Spleen (tissue), 11 donors: Measurements from ENCODE around the gene FSTL5. TPM values are rescaled to one million over a fixed set of nuclear protein-coding genes. Genes with fewer than 3 reads are reported as not detected.

ENCODE experiments used
- DNase-seq: peaks from one replicate; pipeline ENCODE4 v3.0.0-alpha.2; 2020
- H3K27ac ChIP-seq, 8 donors: fragments of 200-600 bp; sonication (generic) in 7 of 8; 1 replicate in 4 of 8; 2 replicates in 4 of 8; pipeline versions ENCODE4 v1.5.0 to v1.8.0; 2016 to 2021; ENCODE audit warnings: inconsistent platforms in 4 of 8, mild to moderate bottlenecking in 4 of 8, moderate library complexity in 1 of 8
- H3K27me3 ChIP-seq, 7 donors: fragments of 200-600 bp; sonication (generic) in 6 of 7; replicated peaks in 1 of 7; 1 replicate in 4 of 7; 2 replicates in 3 of 7; pipeline versions ENCODE4 v1.5.0 to v1.8.0; 2016 to 2021; ENCODE audit warnings: inconsistent platforms in 3 of 7, mild to moderate bottlenecking in 1 of 7
- H3K36me3 ChIP-seq, 6 donors: fragments of 200-600 bp; sonication (generic) in 5 of 6; 1 replicate in 4 of 6; 2 replicates in 2 of 6; pipeline versions ENCODE4 v1.5.0 to v1.8.0; 2016 to 2021; ENCODE audit warnings: inconsistent platforms in 2 of 6
- H3K4me1 ChIP-seq, 6 donors: fragments of 200-600 bp; sonication (generic) in 5 of 6; 1 replicate in 3 of 6; 2 replicates in 3 of 6; pipeline versions ENCODE4 v1.5.0 to v1.8.0; 2016 to 2021; ENCODE audit warnings: inconsistent platforms in 3 of 6
- H3K4me3 ChIP-seq, 8 donors: fragments of 200-600 bp; sonication (generic) in 7 of 8; 1 replicate in 4 of 8; 2 replicates in 4 of 8; pipeline versions ENCODE4 v1.5.0 to v1.8.0; 2016 to 2021; ENCODE audit warnings: inconsistent platforms in 4 of 8, mild to moderate bottlenecking in 4 of 8, moderate library complexity in 2 of 8
- H3K9me3 ChIP-seq, 8 donors: fragments of 200-600 bp; sonication (generic) in 7 of 8; 1 replicate in 4 of 8; 2 replicates in 4 of 8; pipeline versions ENCODE4 v1.5.0 to v1.8.0; 2016 to 2021; ENCODE audit warnings: inconsistent platforms in 4 of 8
- POLR2A ChIP-seq, 3 donors: fragments of 450-650 bp; IDR thresholded peaks; one replicate each; pipeline ENCODE4 v1.5.1; 2017; ENCODE audit warnings: antibody characterized with exemption in 3 of 3, mild to moderate bottlenecking in 1 of 3
- POLR2AphosphoS5 ChIP-seq, 3 donors: sonication (generic); formaldehyde crosslinking; IDR thresholded peaks; one replicate each; pipeline ENCODE4 v1.5.1; 2017; ENCODE audit warnings: antibody characterized with exemption in 3 of 3
- WGBS, 5 donors: extraction: QIAGEN DNeasy Blood & Tissue Kit in 3 of 5; methylation state at CpG; one replicate each; pipeline versions ENCODE4 v1.1.5 to v1.1.7; 2013 to 2018; 5-methylcytosine and 5-hydroxymethylcytosine counted together
- intact Hi-C: fragments of 100-400 bp; cut with DNase I; formaldehyde crosslinking; loops from one replicate; pipeline ENCODE4 v1.15.0; 2023; ENCODE audit warnings: low total_unique reads
- polyA plus RNA-seq, 3 donors: library from polyadenylated mRNA; stranded (reverse); fragments of 200-250 nt; gene quantifications; one replicate each; pipeline ENCODE4 v1.2.1, GENCODE V29; 2013
- total RNA-seq, 7 donors: library from RNA; depleted of rRNA in 3 of 7; stranded (reverse); fragments of >200 nt in 3 of 7; fragmentation: NEBNext Ultra II Directional in 4 of 7; extraction: Animal tissue kit (Norgen Biotek cat#: 25700) in 4 of 7; gene quantifications; one replicate each; pipeline versions ENCODE4 v1.1.0 to v1.2.1, GENCODE V29; 2016 to 2021
- TF ChIP-seq, protein P1 (sequence below), 11 experiments: fragments of 200-600 bp in 7 of 11; fragments of 450-650 bp in 4 of 11; sonication (generic) in 4 of 11; IDR thresholded peaks in 8 of 11; conservative IDR thresholded peaks in 3 of 11; 1 replicate in 7 of 11; 2 replicates in 4 of 11; pipeline versions ENCODE4 v1.4.0 to v1.8.0; 2016 to 2021; ENCODE audit warnings: antibody characterized with exemption in 11 of 11, inconsistent platforms in 4 of 11, mild to moderate bottlenecking in 1 of 11
- donor health status: healthy with polysubstance abuse.
- donor health status: DM: no; HTN: no; CAD: no; lungs with moderate emphysema.
- donor health status: DM: no; HTN: no; CAD: no.
- donor health status: Bipolar disorder and iron deficiency.
- donor health status: healthy.
- donor health status: DM: no; HTN: no; CAD: no.
- donor health status: DM: yes; HTN: yes; CAD: no.

FSTL5 gene
- total and polyA plus RNA-seq, 10 donors: 0.02 TPM; not detected in 9

DNA sequence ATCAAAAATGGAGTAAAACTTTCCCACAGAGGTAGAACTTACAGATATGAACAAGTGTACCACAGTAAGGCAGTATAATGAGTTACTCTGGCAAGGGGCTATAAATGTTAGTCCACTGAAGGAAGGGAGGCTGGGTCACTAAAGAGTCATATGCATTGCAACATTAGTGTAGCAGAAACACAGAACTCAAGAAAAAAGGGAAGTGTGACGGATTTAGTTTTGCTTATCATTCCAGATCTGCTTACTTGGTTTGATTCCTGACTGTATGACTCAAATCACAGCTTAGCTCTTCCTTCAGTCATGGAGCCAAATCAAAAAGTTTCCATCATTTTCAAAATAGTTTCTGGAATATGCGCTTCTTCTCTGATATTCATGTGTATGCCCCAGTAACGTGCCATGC is 148.7 kb downstream of the FSTL5 start:
- Histone ChIP-seq H3K27me3 (no peaks in the 10 kb centered on the region), H3K4me1 (no peaks in the 10 kb centered on the region), H3K27ac (no peak overlapping the region), H3K36me3 (no peaks in the 10 kb centered on the region), H3K4me3 (no peak overlapping the region), H3K9me3 (peaks cover 0 to 3% (median 0%) of the 10 kb centered on the region in 8 donors)
- WGBS, 5 donors: 50 to 63% (median 60%) methylated on average over 3 of the region's 3 CpGs
- intact Hi-C loops: no loop called here
- no peak for DNase-seq
- TF ChIP-seq POLR2AphosphoS5 (IDR thresholded peaks at IDR 0.05) (no peak), POLR2A (IDR thresholded peaks at IDR 0.05) (no peak)
- TF ChIP-seq, protein P1, sequence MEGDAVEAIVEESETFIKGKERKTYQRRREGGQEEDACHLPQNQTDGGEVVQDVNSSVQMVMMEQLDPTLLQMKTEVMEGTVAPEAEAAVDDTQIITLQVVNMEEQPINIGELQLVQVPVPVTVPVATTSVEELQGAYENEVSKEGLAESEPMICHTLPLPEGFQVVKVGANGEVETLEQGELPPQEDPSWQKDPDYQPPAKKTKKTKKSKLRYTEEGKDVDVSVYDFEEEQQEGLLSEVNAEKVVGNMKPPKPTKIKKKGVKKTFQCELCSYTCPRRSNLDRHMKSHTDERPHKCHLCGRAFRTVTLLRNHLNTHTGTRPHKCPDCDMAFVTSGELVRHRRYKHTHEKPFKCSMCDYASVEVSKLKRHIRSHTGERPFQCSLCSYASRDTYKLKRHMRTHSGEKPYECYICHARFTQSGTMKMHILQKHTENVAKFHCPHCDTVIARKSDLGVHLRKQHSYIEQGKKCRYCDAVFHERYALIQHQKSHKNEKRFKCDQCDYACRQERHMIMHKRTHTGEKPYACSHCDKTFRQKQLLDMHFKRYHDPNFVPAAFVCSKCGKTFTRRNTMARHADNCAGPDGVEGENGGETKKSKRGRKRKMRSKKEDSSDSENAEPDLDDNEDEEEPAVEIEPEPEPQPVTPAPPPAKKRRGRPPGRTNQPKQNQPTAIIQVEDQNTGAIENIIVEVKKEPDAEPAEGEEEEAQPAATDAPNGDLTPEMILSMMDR (IDR thresholded peaks at IDR 0.05 in 8 of 11, conservative IDR thresholded peaks at IDR 0.05 in 3 of 11): no peak

GRCh38 chr4:162011089-162011488 is 152.7 kb downstream of the FSTL5 start:
- Histone ChIP-seq H3K36me3 (no peaks in the 10 kb centered on the region), H3K4me3 (no peak overlapping the region), H3K27me3 (no peaks in the 10 kb centered on the region), H3K9me3 (no peaks in the 10 kb centered on the region), H3K27ac (no peak overlapping the region), H3K4me1 (no peaks in the 10 kb centered on the region)
- 67 to 81% (median 69%) methylated on average over 2 of the region's 2 CpGs for WGBS, 5 donors
- DNase-seq: no peak
- TF ChIP-seq POLR2AphosphoS5 (IDR thresholded peaks at IDR 0.05): no peak
- no peak for TF ChIP-seq POLR2A (IDR thresholded peaks at IDR 0.05)
- TF ChIP-seq, protein P1 (IDR thresholded peaks at IDR 0.05 in 8 of 11, conservative IDR thresholded peaks at IDR 0.05 in 3 of 11): no peak
- intact Hi-C loops: no loop called here

- Histone ChIP-seq H3K4me1 (no peaks in the 10 kb centered on the region), H3K4me3 (no peak overlapping the region), H3K27me3 (no peaks in the 10 kb centered on the region), H3K27ac (no peak overlapping the region), H3K9me3 (no peaks in the 10 kb centered on the region), H3K36me3 (no peaks in the 10 kb centered on the region)
- TF ChIP-seq POLR2A (IDR thresholded peaks at IDR 0.05) (no peak), POLR2AphosphoS5 (IDR thresholded peaks at IDR 0.05) (no peak)
- TF ChIP-seq, protein P1 (IDR thresholded peaks at IDR 0.05 in 8 of 11, conservative IDR thresholded peaks at IDR 0.05 in 3 of 11): no peak
- no peak for DNase-seq
- intact Hi-C loops: no loop called here
- WGBS, 5 donors: 67 to 93% (median 83%) methylated on average over 2 of the region's 2 CpGs
Measured at GRCh38 chr4:162010362-162010761, 153.4 kb downstream of the FSTL5 start.

GRCh38 chr4:161992317-161992716 is 171.5 kb downstream of the FSTL5 start:
- peaks cover 0 to 14% (median 2%) of the 10 kb centered on the region in 8 donors for H3K9me3 ChIP-seq
- TF ChIP-seq POLR2A (IDR thresholded peaks at IDR 0.05) (no peak), POLR2AphosphoS5 (IDR thresholded peaks at IDR 0.05) (no peak)
- TF ChIP-seq, protein P1 (IDR thresholded peaks at IDR 0.05 in 8 of 11, conservative IDR thresholded peaks at IDR 0.05 in 3 of 11): no peak
- no peak overlapping the region for H3K27ac ChIP-seq
- 82 to 93% (median 90%) methylated on average over 7 of the region's 7 CpGs for WGBS, 5 donors
- H3K4me3 ChIP-seq: no peak overlapping the region
- intact Hi-C loops: no loop called here
- H3K36me3 ChIP-seq: no peaks in the 10 kb centered on the region
- H3K4me1 ChIP-seq: no peaks in the 10 kb centered on the region
- H3K27me3 ChIP-seq: no peaks in the 10 kb centered on the region
- DNase-seq: peak; percentile 20
